BLaER1 treated with 17β-estradiol and CSF1 and Interleukin-3, amounts not matched to agents 10 nM and 100 nM (cell line): Measurements from ENCODE around the gene AOAH.

ENCODE experiments used
- H3K27ac ChIP-seq, 11 experiments: shearing (Covaris generic); formaldehyde crosslinking; 2 replicates each; pipeline ENCODE4 v1.8.1; 2022
- H3K27me3 ChIP-seq, 11 experiments: shearing (Covaris generic); formaldehyde crosslinking; 2 replicates each; pipeline ENCODE4 v1.8.1; 2022
- H3K36me3 ChIP-seq, 11 experiments: shearing (Covaris generic); formaldehyde crosslinking; 2 replicates each; pipeline ENCODE4 v1.8.1; 2022
- H3K4me1 ChIP-seq, 10 experiments: shearing (Covaris generic); formaldehyde crosslinking; 2 replicates each; pipeline ENCODE4 v1.8.1; 2022
- H3K4me2 ChIP-seq, 11 experiments: shearing (Covaris generic); formaldehyde crosslinking; 2 replicates each; pipeline ENCODE4 v1.8.1; 2022
- H3K4me3 ChIP-seq, 10 experiments: shearing (Covaris generic); formaldehyde crosslinking; 2 replicates each; pipeline ENCODE4 v1.8.1; 2022
- H3K9ac ChIP-seq, 11 experiments: shearing (Covaris generic); formaldehyde crosslinking; 2 replicates each; pipeline ENCODE4 v1.8.1; 2022
- H3K9me3 ChIP-seq, 11 experiments: shearing (Covaris generic); formaldehyde crosslinking; replicated peaks in 1 of 11; 2 replicates each; pipeline ENCODE4 v1.8.1; 2022
- H4K20me1 ChIP-seq, 11 experiments: shearing (Covaris generic); formaldehyde crosslinking; 2 replicates each; pipeline ENCODE4 v1.8.1; 2022
- Cebpa-rat ChIP-seq, 11 experiments: shearing (Covaris generic); IDR thresholded peaks; 2 replicates each; pipeline ENCODE4 v1.8.1; 2022

AOAH gene

GRCh38 chr7:36723951-36724664 is at the start of gene AOAH:
AOAH (minus strand) TSS chr7:36724494; CDS start chr7:36724148, 346 bp downstream.
- Histone ChIP-seq H3K36me3 (no peaks in the 10 kb centered on the region), H3K27ac (peak within 1 kb of the TSS in 10 of 11 experiments; percentile 17 to 76 (median 62); a peak in 17 of 22 replicates), H3K9me3 (peaks cover 1 to 8% (median 5%) of the 10 kb centered on the region in 11 experiments; a peak in 16 of 22 replicates), H3K9ac (peak within 1 kb of the TSS in 6 of 11 experiments; percentile 46 to 77 (median 58); a peak in 12 of 22 replicates), H4K20me1 (no peaks in the 10 kb centered on the region), H3K4me2 (peak within 1 kb of the TSS; percentile 19 to 88 (median 50); a peak in 21 of 22 replicates), H3K4me1 (peaks cover 20 to 87% (median 38%) of the 10 kb centered on the region in 10 experiments), H3K4me3 (peak within 1 kb of the TSS in 5 of 10 experiments; percentile 9 to 50 (median 39); a peak in 7 of 20 replicates), H3K27me3 (no peaks in the 10 kb centered on the region)
- TF ChIP-seq Cebpa-rat (IDR thresholded peaks at IDR 0.05), result no peak

- Histone ChIP-seq H3K4me1 (peaks cover 0 to 10% (median 2%) of the 10 kb centered on the region in 10 experiments; a peak in 6 of 20 replicates), H3K9ac (no peak overlapping the region), H3K27me3 (no peaks in the 10 kb centered on the region), H3K27ac (no peak overlapping the region), H3K36me3 (no peaks in the 10 kb centered on the region), H3K4me3 (no peak overlapping the region), H3K4me2 (no peak overlapping the region), H3K9me3 (peaks cover 0 to 11% (median 0%) of the 10 kb centered on the region in 11 experiments; a peak in 2 of 22 replicates), H4K20me1 (no peaks in the 10 kb centered on the region)
- no peak for TF ChIP-seq Cebpa-rat (IDR thresholded peaks at IDR 0.05)
Observed at GRCh38 chr7:36766451-36766850, 42.2 kb upstream of the AOAH start.

- H3K4me1 ChIP-seq, result peaks cover 0 to 10% (median 2%) of the 10 kb centered on the region in 10 experiments; a peak in 6 of 20 replicates
- no peak for TF ChIP-seq Cebpa-rat (IDR thresholded peaks at IDR 0.05)
- no peaks in the 10 kb centered on the region for H4K20me1 ChIP-seq
- H3K9ac ChIP-seq, result no peak overlapping the region
- H3K27ac ChIP-seq, result no peak overlapping the region
- no peaks in the 10 kb centered on the region for H3K27me3 ChIP-seq
- peak overlapping the region in 5 of 11 experiments; percentile 6 to 34 (median 14); a peak in 5 of 22 replicates for H3K4me2 ChIP-seq
- no peak overlapping the region for H3K4me3 ChIP-seq
- no peaks in the 10 kb centered on the region for H3K36me3 ChIP-seq
- H3K9me3 ChIP-seq, result peaks cover 0 to 11% (median 0%) of the 10 kb centered on the region in 11 experiments; a peak in 2 of 22 replicates
Observed at GRCh38 chr7:36765605-36766004, 41.3 kb upstream of the AOAH start.

- Histone ChIP-seq H3K27ac (no peak overlapping the region), H4K20me1 (no peaks in the 10 kb centered on the region)
- TF ChIP-seq Cebpa-rat (IDR thresholded peaks at IDR 0.05), result no peak
Observed at GRCh38 chr7:36764929-36765328, 40.6 kb upstream of the AOAH start.

GRCh38 chr7:36763132-36763816 is 39.0 kb upstream of the AOAH start:
- peaks cover 0 to 11% (median 0%) of the 10 kb centered on the region in 11 experiments; a peak in 2 of 22 replicates for H3K9me3 ChIP-seq
- no peak for TF ChIP-seq Cebpa-rat (IDR thresholded peaks at IDR 0.05)

More at GRCh38 chr7:36764929-36765328, 40.6 kb upstream of the AOAH start:
- Histone ChIP-seq H3K9me3 (peaks cover 0 to 11% (median 0%) of the 10 kb centered on the region in 11 experiments; a peak in 2 of 22 replicates), H3K4me3 (no peak overlapping the region), H3K27me3 (no peaks in the 10 kb centered on the region), H3K9ac (no peak overlapping the region), H3K4me2 (peak overlapping the region in 6 of 11 experiments; percentile 6 to 34 (median 13); a peak in 5 of 22 replicates), H3K4me1 (peaks cover 0 to 10% (median 2%) of the 10 kb centered on the region in 10 experiments; a peak in 7 of 20 replicates), H3K36me3 (no peaks in the 10 kb centered on the region)

GRCh38 chr7:36762394-36762793 is 38.1 kb upstream of the AOAH start:
- Histone ChIP-seq H3K4me1 (peaks cover 0 to 25% (median 12%) of the 10 kb centered on the region in 10 experiments; a peak in 13 of 20 replicates), H3K9ac (no peak overlapping the region), H4K20me1 (no peaks in the 10 kb centered on the region), H3K27me3 (no peaks in the 10 kb centered on the region), H3K27ac (no peak overlapping the region), H3K4me3 (no peak overlapping the region), H3K4me2 (no peak overlapping the region), H3K36me3 (no peaks in the 10 kb centered on the region), H3K9me3 (peaks cover 0 to 11% (median 0%) of the 10 kb centered on the region in 11 experiments; a peak in 2 of 22 replicates)
- no peak for TF ChIP-seq Cebpa-rat (IDR thresholded peaks at IDR 0.05)

More at GRCh38 chr7:36763132-36763816, 39.0 kb upstream of the AOAH start:
- H3K27ac ChIP-seq, result no peak overlapping the region
- H3K4me2 ChIP-seq, result no peak overlapping the region; a peak in 1 of 22 replicates
- H3K27me3 ChIP-seq, result no peaks in the 10 kb centered on the region
- H3K9ac ChIP-seq, result no peak overlapping the region
- peaks cover 0 to 25% (median 12%) of the 10 kb centered on the region in 10 experiments; a peak in 13 of 20 replicates for H3K4me1 ChIP-seq
- H3K36me3 ChIP-seq, result no peaks in the 10 kb centered on the region
- H4K20me1 ChIP-seq, result no peaks in the 10 kb centered on the region
- no peak overlapping the region for H3K4me3 ChIP-seq

- no peaks in the 10 kb centered on the region for H4K20me1 ChIP-seq
- no peak overlapping the region for H3K4me3 ChIP-seq
- H3K4me2 ChIP-seq, result no peak overlapping the region
- H3K9ac ChIP-seq, result no peak overlapping the region
- no peaks in the 10 kb centered on the region for H3K36me3 ChIP-seq
- H3K4me1 ChIP-seq, result peaks cover 0 to 25% (median 13%) of the 10 kb centered on the region in 10 experiments; a peak in 14 of 20 replicates
- H3K27me3 ChIP-seq, result no peaks in the 10 kb centered on the region
- H3K9me3 ChIP-seq, result peaks cover 0 to 11% (median 0%) of the 10 kb centered on the region in 11 experiments; a peak in 2 of 22 replicates
- H3K27ac ChIP-seq, result no peak overlapping the region
- TF ChIP-seq Cebpa-rat (IDR thresholded peaks at IDR 0.05), result no peak
Observed at GRCh38 chr7:36761835-36762234, 37.5 kb upstream of the AOAH start.

- H3K27ac ChIP-seq, result no peak overlapping the region
Observed at GRCh38 chr7:36760856-36761762, 36.8 kb upstream of the AOAH start.

More at GRCh38 chr7:36760856-36761762, 36.8 kb upstream of the AOAH start:
- H3K4me2 ChIP-seq, result no peak overlapping the region
- H3K9ac ChIP-seq, result no peak overlapping the region
- H3K4me1 ChIP-seq, result peaks cover 5 to 32% (median 19%) of the 10 kb centered on the region in 10 experiments; a peak in 16 of 20 replicates
- H4K20me1 ChIP-seq, result no peaks in the 10 kb centered on the region
- H3K27me3 ChIP-seq, result no peaks in the 10 kb centered on the region
- H3K36me3 ChIP-seq, result no peaks in the 10 kb centered on the region
- peaks cover 0 to 11% (median 0%) of the 10 kb centered on the region in 11 experiments; a peak in 2 of 22 replicates for H3K9me3 ChIP-seq
- no peak for TF ChIP-seq Cebpa-rat (IDR thresholded peaks at IDR 0.05)
- no peak overlapping the region for H3K4me3 ChIP-seq
